HS-5 (cell line): ENCODE results near the gene THBD.

Experiments
- DNase-seq: peaks from one replicate; pipeline ENCODE4 v3.0.0-alpha.2; 2012; ENCODE audit warnings: low read depth

Gene THBD

DNA sequence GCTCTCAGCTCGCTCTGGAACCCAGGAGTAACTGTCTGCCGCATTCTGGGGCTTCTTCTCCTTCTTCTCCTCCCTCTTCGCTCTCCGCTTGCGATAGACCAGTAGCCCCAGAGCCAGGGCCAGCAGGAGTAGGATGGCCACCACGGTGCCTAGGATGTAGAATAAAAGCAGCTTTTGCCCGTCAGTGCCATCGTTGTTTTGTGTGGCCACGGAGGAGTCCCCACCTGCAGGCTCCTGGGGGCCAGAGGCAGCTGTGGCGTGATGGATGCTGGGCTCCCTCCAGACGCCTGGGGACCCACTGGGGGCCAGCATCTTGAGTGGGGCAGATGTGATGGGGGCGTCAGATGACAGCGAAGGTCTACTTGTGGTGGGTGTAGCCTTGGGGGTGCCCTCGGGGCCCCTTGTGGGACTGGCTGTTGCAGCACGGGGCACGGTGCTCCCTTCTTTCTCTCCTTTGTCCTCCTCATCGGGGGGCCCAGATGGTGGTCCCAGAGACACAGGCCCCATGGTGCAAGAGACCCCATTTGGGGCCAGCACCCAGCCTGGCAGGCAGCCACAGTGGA lies 34.9 kb upstream of the THBD start:
- no peak for DNase-seq

DNA sequence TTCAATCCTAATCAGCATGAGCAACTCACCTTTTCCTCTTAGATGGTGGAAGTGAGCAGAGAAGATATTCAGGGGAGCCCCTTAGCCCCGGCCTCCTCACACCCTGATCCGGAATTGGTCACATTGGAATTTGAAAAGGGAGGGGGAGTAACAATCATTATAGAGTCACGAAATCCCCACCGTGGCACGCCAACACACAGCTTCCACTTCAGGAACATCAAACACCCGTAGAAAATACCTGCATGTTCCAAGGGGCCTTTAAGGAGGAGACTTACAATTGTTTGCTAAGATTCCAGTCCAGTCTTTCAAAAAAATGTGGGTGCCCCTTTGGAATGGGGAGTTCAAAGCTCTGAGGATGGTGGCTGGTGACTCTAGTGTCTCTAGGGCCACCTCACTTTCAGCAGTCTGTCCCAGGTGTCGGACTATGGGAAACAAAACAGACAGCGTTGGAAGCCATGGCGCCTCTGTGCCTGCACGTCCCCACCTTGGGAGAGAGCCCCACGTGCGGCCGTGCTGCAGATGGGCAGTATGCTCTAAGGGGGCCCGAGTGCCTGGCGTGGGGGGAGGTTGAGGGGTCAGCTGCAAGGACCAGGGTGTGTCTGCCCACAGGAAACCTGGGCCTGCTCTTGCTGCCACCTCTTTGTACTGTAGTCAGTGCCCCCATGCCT lies 34.2 kb upstream of the THBD start:
- no peak for DNase-seq

DNA sequence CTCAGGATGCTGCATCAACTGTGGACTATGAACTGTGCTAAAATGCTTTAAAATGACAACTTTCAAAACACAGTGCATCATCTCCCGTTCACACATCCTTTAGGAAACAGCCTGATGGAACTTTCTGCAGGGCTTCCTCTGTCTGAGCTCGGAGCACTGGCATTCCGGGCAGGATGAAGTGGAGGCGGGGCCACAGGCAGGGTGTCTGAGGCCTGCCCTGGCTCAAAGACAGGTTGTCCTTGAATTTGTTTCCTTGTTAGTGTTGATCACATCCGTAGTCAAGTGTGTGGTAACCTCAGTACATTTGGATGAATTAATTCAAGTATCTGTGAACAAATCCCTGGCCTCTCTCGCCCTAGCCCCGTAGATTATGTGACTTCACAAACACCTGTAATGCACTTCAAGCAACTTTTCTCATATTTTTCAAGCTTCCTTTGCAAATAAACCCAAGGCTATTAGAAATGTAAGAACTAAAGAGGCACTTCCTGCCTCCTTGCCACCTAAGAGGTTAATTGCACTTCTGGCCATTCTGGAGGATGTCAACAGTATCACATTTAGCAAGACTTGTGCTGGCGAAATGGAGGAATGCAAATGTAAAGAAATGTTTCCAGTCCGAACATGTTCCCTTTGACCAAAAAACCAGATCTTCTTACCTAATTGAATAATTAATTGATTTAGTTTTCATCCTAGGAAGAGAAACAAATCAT lies 33.5 kb upstream of the THBD start:
- DNase-seq: no peak

DNA sequence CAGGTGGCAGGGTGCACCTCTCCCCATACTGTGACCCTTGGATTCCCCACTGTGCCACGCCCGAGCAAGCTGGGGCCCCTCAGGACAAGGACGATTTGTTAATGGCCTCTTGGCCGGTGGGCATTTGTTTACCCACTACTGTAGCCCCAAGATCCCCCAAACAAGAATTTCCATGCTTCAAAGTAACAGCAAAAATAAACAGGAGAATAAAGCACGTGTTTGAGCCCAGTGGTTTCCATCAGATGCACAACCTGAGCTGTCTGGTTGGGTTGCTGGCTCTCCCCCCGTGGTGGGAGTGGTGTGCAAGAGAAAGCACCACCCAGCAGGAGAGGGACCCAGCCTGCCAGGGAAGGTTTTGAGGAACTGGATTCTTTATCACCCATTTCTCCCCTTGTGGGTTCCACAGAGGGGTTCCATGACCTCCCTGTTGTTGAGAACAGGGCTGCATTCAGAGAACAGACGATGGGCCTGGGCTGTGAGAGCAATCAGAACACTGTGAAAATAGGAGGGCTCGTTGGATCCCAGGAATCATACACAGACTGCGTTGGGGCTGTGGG lies 31.9 kb upstream of the THBD start:
- no peak for DNase-seq

DNA sequence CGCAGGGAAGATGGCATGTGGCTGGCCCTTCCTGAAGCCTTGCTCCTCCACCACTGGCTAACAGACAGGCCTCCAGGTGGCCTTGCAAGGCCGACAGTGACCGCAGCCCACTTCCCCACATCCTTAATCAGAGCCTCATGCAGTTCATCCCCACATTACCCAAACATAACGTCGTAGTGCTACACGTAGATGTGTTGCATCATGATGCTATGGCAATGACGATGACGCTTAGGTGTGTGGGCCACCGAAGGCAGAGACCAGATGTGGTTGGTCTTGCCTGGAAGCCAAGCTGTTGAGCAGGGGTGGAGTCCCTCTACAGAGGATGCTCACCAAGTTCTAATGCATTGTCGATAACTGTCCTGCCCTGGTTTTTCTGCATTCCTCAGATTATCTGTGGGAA lies 31.0 kb upstream of the THBD start:
- no peak for DNase-seq

DNA sequence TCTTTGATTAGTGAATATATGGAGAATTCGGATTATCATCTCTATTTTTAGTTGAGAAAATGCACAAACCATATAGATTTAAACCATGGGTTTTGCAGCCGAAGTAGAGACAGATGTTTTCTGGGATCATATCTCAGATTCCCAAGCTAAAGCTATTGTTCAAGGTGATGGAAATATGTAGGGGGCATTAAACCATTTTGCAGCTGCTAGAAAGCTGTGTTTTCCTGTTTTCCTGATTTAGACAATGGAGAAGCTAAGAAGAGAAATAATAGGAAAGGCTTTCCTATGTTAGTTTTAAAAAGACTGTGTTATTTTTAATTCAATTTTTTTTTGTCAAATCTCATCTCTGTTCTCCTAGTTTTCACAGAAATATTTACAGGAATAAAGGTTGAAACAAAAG lies 30.5 kb upstream of the THBD start:
- DNase-seq: no peak

DNA sequence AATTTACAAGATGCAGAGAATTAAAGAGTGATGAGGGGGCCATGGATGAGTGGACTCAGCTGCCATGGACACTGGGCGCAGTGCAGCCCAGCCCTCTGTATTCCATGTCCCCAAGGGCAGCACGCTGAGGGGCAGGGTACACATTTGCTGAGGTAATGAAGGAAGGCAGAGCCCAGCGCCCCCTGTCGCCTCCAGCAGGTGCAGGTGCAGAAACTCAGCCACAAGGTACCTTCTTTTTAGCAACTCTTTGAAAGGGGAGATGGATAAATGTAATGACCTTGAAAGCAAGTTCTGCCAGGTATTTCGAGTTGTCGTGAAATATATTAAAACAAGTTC lies 29.5 kb upstream of the THBD start:
- no peak for DNase-seq

DNA sequence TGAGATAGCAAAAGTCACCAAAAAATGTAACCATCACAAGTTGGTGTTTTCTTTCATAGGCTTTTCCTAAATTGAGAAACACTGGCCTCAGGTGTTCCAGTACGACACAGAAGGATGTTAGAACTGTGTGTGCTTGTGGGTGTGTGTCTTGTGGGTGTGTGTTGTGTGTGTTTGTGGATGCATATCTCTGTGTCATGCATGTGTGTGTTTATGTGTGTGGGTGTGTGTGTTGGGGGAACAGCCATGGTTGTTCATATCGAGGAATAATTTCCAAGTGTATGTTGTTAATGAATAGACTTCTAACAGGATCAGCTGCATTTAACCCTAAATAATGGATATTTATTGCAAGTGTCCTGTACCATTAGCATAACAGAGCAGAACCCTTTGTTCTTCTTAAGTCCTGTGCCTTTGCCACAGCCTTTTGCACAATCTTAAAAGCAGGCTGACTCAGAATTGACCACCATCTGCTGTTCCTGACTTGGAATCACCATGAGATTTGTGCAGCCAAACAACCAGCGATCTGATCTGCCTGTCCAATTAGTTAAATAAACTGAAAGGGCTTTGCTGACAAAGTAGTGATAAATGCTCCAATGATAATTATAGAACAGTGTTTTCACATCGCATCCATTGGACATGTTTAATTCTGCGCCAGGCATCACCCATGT lies 29.0 kb upstream of the THBD start:
- DNase-seq: no peak

DNA sequence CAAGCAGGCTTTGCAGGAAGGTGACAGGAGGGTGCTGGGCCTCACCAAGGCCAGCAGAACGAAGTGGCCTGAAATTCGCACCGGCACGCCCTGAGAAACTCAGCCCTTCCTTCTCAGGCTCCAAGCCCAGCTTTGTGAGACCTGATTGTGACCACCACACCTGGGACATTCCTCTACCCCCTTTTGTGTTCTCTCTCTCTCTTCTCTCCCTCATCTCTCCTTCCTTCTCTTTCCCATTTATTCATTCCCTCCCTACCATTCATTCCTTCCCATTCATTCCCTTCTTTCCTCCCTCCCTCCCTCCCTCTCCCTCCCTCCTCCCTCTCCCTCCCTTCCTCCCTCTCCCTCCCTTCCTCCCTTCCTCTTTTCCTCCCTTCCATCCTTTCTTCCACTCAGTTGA lies 27.8 kb upstream of the THBD start:
- no peak for DNase-seq

- DNase-seq: no peak
Measured at GRCh38 chr20:23074052-23074451, 24.6 kb upstream of the THBD start.

GRCh38 chr20:23072892-23073586 lies 23.6 kb upstream of the THBD start:
- DNase-seq: no peak

GRCh38 chr20:23071996-23072395 lies 22.5 kb upstream of the THBD start:
- DNase-seq: no peak

DNA sequence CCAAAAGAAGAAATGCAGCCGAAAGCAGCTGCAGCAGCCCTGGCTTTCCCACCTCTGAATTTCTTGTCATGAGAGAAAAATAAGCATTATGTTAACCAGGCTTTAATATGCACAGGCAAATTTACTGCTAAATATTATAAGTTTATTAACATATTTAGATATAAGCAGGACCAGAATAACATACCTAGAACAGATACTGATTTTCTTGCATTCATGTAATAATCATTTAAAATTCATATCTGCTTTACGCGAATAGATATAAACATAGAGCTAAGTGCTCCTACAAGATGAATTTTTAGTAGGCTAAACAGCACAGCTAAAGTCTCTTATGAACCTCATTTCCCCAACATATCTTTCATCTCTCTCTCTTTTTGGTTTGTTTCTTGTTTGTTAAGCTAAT lies 21.9 kb upstream of the THBD start:
- no peak for DNase-seq

DNA sequence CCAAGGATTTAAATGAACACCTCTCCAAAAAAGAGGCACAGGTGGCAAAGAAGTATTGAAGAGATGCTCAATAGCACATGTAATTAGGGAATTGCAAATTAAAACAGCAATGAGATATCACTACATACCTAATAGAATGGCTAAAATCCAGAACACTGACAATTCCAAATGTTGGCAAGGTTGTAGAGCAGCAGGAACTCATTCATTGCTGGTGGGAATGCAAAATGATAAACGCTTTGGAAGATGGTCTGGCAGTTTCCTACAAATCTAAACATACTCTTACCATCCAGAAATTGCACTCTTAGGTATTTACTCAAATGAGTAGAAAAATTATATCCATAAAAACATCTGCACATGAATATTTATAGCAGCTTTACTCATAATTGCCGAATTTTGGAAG lies 19.6 kb upstream of the THBD start:
- DNase-seq: no peak

DNA sequence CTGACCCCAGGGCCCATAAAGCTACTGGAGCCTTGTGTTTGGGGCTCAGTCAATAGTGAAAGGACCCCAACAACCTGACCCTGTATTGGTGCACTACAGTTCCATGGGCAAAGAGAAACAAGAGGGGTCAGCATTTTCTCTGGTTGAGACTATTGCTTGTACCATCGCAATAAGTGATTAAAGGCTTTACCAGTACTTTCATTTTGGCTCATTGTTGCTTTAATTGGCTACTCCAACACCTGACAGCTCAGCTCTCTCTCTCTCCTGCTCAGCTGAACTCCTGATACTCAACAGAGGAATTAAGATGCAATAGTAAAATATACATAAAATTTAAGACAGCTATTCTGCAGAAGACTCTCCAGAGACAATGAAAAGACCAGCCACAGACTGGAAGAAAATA lies 18.8 kb upstream of the THBD start:
- no peak for DNase-seq

- DNase-seq: no peak
Measured at GRCh38 chr20:23066772-23067171, 17.3 kb upstream of the THBD start.

DNA sequence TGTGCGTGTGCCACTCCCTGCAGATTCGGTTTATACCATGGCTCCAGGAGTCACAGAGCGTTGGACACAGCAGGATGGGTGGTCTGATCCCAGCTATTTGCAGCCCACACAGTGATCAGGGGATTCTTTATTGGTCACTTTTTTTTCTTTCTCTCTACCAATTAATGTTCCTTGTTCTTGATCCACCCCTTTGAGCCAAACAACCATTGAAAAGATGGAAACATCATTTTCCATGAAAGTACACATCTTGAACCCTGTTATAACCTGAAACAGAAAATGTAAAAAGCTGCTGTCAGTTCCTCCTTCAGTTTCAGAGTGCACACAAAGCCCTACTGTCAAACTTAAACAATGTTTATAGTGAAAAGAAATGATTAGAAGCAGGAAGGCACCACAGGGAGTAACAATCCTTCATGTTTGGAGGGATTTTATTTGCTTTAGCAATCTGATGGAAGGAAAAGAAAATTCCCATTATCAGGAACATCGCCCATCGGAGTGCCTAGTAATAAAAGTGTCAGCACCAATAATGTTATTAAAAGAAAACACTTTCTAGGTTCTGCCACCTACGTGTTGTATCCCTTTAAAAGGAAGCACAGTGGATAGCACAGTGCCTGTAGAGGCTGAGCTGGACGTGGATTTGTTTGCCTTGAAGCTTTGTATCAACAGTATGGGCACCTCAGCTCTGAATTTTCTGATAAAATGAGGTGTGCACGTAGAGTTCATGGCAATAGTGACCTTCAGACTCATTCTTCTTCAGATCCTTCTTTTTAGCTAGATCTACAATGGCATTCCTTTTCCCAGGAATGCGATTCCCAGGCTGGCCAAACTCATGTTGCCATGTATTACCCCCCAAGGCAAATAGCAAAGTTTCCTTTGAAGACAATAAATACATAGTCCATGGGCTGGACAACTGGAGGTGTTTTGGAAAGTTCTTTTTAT lies 16.1 kb upstream of the THBD start:
- DNase-seq: no peak

DNA sequence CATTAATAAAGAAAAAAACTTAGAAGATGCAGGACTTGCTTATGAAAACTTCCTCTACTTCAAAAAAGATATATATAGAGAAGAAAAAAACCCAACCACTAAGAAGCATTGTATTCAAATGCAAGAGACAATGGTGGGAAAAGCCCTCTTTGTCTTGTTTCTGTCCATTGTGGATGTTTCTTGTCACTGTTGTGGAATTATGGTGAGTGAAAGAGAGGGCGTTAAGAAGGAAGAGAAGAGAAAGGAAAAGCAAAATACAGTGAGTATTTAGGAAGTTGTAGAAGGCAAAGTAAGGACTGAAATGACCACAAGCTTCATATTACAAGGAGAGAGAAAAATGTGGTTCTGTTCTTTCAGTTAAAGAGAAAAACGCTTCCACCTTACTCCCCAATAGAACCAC lies 14.1 kb upstream of the THBD start:
- no peak for DNase-seq

DNA sequence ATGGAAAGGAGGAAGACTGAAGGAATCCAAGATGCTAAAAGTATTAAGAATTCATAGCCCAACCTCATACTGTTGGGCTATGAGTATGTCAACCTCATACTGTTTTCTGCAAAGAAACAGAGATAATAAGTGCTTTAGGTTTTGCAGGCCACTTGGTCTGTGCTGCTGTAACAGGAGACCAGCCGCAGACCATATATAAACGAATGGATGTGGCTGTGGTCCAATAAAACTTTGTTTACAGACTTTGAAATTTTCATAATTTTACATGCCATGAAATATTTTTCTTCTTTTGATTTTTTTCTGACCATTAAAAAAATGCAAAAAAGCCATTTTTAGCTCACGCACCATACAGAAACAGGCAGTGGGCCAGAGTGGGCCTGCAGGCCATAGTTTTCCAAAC lies 13.7 kb upstream of the THBD start:
- no peak for DNase-seq

- no peak for DNase-seq
Measured at GRCh38 chr20:23062632-23063031, 13.2 kb upstream of the THBD start.
